Liver (tissue), 9 donors: ENCODE measurements around the gene SLC6A7. TPM values are rescaled to one million over a fixed set of nuclear protein-coding genes. Genes with fewer than 3 reads are reported as not detected.

Source experiments
- DNase-seq: peaks from one replicate; pipeline ENCODE4 v3.0.0-alpha.2; 2017; ENCODE audit warnings: low spot score
- H3K27ac ChIP-seq, 2 donors: one replicate each; pipeline ENCODE4 v1.7.0; 2013; ENCODE audit warnings: inconsistent platforms in 2 of 2, low read length in 2 of 2, control low read depth in 1 of 2, low read depth in 1 of 2, mild to moderate bottlenecking in 1 of 2
- H3K27me3 ChIP-seq, 4 donors: one replicate each; pipeline versions ENCODE4 v1.6.1 to v1.7.0; 2013; ENCODE audit warnings: low read length in 3 of 4, inconsistent platforms in 1 of 4, mild to moderate bottlenecking in 1 of 4, moderate library complexity in 1 of 4; ENCODE audit not compliant: control insufficient read depth in 4 of 4, insufficient read depth in 4 of 4
- H3K36me3 ChIP-seq, 4 donors: one replicate each; pipeline versions ENCODE4 v1.6.1 to v1.7.0; 2013; ENCODE audit warnings: low read length in 3 of 4, mild to moderate bottlenecking in 3 of 4, low read depth in 1 of 4, moderate library complexity in 1 of 4; ENCODE audit not compliant: control insufficient read depth in 4 of 4, insufficient read depth in 3 of 4
- H3K4me1 ChIP-seq, 4 donors: one replicate each; pipeline versions ENCODE4 v1.6.1 to v1.7.0; 2013; ENCODE audit warnings: low read length in 3 of 4, mild to moderate bottlenecking in 3 of 4, moderate library complexity in 1 of 4; ENCODE audit not compliant: control insufficient read depth in 4 of 4, insufficient read depth in 4 of 4
- H3K4me3 ChIP-seq, 3 donors: one replicate each; pipeline versions ENCODE4 v1.6.1 to v1.7.0; 2013; ENCODE audit warnings: low read length in 3 of 3, control low read depth in 1 of 3, low read depth in 1 of 3, mild to moderate bottlenecking in 1 of 3
- H3K9ac ChIP-seq, 2 donors: one replicate each; pipeline ENCODE4 v1.7.0; 2013; ENCODE audit warnings: low read length in 2 of 2, mild to moderate bottlenecking in 2 of 2, moderate library complexity in 2 of 2, control low read depth in 1 of 2, low read depth in 1 of 2
- H3K9me3 ChIP-seq, 4 donors: one replicate each; pipeline versions ENCODE4 v1.6.1 to v1.7.0; 2013; ENCODE audit warnings: low read length in 3 of 4; ENCODE audit not compliant: control insufficient read depth in 4 of 4
- EGR1 ChIP-seq, 2 donors: IDR thresholded peaks; 2 replicates each; pipeline ENCODE4 v1.6.1; 2016 to 2018; ENCODE audit warnings: antibody characterized with exemption in 2 of 2, low read depth in 2 of 2
- GABPA ChIP-seq, 2 donors: IDR thresholded peaks in 1 of 2; conservative IDR thresholded peaks in 1 of 2; 2 replicates each; pipeline ENCODE4 v1.6.1; 2016; ENCODE audit warnings: antibody characterized with exemption in 2 of 2, mild to moderate bottlenecking in 1 of 2, moderate library complexity in 1 of 2
- HNF4A ChIP-seq, 2 donors: conservative IDR thresholded peaks; 2 replicates each; pipeline ENCODE4 v1.6.1; 2016; ENCODE audit warnings: antibody characterized with exemption in 2 of 2, mild to moderate bottlenecking in 2 of 2
- JUND ChIP-seq, 2 donors: IDR thresholded peaks; 2 replicates each; pipeline ENCODE4 v1.6.1; 2016; ENCODE audit warnings: antibody characterized with exemption in 2 of 2
- SP1 ChIP-seq: IDR thresholded peaks from 2 replicates; pipeline ENCODE4 v1.6.1; 2018; ENCODE audit warnings: antibody characterized with exemption, mild to moderate bottlenecking
- TAF1 ChIP-seq: conservative IDR thresholded peaks from 2 replicates; pipeline ENCODE4 v1.6.1; 2016; ENCODE audit warnings: antibody characterized with exemption, mild to moderate bottlenecking
- WGBS: extraction: QIAGEN DNeasy Blood & Tissue Kit; methylation state at CpG from one replicate; pipeline ENCODE4 v1.1.7; 2013; 5-methylcytosine and 5-hydroxymethylcytosine counted together
- polyA plus RNA-seq, 2 donors: library from polyadenylated mRNA; stranded (reverse) in 1 of 2; unstranded in 1 of 2; fragments of 200-250 nt in 1 of 2; fragments of >200 nt in 1 of 2; fragmentation: Nextera tagmentation in 1 of 2; extraction: Ambion mirVana in 1 of 2; gene quantifications; one replicate each; pipeline versions ENCODE4 v1.2.1 to v1.2.3, GENCODE V29; 2013 to 2015
- total RNA-seq, 2 donors: library from RNA; depleted of rRNA; stranded (reverse); fragments of >200 nt; gene quantifications; one replicate each; pipeline ENCODE4 v1.2.3, GENCODE V29; 2014
- TF ChIP-seq, protein P1 (sequence below): fragments of 150-350 bp; IDR thresholded peaks from 2 replicates; pipeline ENCODE4 v1.5.1; 2017; ENCODE audit warnings: improper control_type of control experiment, low read depth, low read length; ENCODE audit not compliant: missing input control
- TF ChIP-seq, protein P2 (sequence below): IDR thresholded peaks from 2 replicates; pipeline ENCODE4 v1.6.1; 2016; ENCODE audit warnings: antibody characterized with exemption, mild to moderate bottlenecking
- TF ChIP-seq, protein P3 (sequence below): IDR thresholded peaks from 2 replicates; pipeline ENCODE4 v1.6.1; 2016; ENCODE audit warnings: antibody characterized with exemption
- donor health status: healthy.
- donor health status: healthy.
- donor health status: healthy.
- donor health status: healthy.
- donor health status: healthy.

The SLC6A7 gene
- total and polyA plus RNA-seq, 4 donors: not detected

DNA sequence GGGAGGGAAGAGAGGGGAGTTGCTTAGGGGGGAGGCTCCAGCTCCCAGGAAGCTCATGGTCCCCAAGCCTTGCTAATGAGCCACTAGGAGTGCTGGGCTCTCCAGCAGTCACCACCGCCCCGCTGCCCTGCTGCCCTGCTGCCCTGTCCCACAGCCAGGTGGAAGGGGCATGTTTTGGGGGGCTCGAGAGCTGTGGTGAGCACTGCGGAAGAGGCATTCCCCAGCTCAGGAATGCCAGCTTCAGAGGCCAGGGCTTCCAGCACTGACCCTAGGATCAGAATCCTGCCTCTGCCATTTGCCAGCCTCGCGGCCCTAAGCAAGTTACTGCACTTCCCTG, 16.9 kb downstream of the SLC6A7 start:
- 93% methylated on average over 6 of the region's 6 CpGs for WGBS
- Histone ChIP-seq H3K27ac (no peak overlapping the region), H3K36me3 (no peaks in the 10 kb centered on the region)

DNA sequence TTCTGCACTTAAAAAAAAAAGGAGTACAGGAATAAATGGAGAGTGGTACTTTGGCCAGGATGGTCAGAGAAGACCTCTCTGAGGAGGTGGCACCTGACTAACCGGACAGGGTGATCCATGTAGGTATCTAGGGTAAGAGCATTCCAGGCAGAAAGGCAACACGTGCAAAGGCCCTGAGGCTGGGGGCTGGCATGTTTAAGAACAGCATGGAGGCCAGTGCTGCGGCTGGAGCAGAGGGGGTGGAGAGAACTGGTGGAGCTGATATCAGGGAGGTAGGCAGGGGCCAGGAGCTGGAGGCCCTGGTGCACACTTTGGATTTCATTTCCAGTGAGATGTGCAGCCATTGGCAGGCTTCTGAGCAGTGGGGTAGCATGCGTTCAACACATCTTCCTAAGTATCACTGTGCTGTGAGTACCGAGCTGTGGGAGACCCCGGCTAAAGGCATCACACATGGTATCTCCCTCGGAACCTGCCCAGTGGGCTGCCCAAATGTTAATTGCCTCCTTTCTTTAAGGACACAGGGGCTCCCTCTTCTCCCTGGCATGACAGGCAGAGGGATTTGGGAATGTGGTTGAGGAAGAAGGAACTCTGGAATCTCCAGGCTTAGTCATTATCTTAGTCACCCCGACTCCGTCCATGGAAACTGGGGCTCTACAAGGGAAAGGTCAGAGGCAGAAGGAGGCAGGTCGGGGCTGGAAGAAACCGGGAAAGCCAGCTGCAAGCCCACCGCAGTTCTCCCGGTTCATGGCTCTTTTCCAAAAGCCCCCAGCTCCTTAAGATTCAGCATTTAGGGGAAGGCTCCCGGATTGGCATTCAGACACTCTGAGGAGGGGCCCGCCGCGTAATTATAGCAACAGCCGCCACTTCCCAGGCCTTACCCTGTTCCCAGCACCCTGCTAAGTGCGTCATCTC, 18.6 kb downstream of the SLC6A7 start:
- no peaks in the 10 kb centered on the region for H3K36me3 ChIP-seq
- WGBS: 78% methylated on average over 19 of the region's 19 CpGs
- no peak overlapping the region for H3K9ac ChIP-seq
- DNase-seq: no peak
- TF ChIP-seq GABPA (IDR thresholded peaks at IDR 0.05 in 1 of 2, conservative IDR thresholded peaks at IDR 0.05 in 1 of 2) (no peak), TAF1 (no peak), EGR1 (IDR thresholded peaks at IDR 0.05; ENCODE audit: low read depth in 2 of 2) (no peak)
- TF ChIP-seq, protein P1, sequence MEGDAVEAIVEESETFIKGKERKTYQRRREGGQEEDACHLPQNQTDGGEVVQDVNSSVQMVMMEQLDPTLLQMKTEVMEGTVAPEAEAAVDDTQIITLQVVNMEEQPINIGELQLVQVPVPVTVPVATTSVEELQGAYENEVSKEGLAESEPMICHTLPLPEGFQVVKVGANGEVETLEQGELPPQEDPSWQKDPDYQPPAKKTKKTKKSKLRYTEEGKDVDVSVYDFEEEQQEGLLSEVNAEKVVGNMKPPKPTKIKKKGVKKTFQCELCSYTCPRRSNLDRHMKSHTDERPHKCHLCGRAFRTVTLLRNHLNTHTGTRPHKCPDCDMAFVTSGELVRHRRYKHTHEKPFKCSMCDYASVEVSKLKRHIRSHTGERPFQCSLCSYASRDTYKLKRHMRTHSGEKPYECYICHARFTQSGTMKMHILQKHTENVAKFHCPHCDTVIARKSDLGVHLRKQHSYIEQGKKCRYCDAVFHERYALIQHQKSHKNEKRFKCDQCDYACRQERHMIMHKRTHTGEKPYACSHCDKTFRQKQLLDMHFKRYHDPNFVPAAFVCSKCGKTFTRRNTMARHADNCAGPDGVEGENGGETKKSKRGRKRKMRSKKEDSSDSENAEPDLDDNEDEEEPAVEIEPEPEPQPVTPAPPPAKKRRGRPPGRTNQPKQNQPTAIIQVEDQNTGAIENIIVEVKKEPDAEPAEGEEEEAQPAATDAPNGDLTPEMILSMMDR: no peak
- TF ChIP-seq, protein P2, sequence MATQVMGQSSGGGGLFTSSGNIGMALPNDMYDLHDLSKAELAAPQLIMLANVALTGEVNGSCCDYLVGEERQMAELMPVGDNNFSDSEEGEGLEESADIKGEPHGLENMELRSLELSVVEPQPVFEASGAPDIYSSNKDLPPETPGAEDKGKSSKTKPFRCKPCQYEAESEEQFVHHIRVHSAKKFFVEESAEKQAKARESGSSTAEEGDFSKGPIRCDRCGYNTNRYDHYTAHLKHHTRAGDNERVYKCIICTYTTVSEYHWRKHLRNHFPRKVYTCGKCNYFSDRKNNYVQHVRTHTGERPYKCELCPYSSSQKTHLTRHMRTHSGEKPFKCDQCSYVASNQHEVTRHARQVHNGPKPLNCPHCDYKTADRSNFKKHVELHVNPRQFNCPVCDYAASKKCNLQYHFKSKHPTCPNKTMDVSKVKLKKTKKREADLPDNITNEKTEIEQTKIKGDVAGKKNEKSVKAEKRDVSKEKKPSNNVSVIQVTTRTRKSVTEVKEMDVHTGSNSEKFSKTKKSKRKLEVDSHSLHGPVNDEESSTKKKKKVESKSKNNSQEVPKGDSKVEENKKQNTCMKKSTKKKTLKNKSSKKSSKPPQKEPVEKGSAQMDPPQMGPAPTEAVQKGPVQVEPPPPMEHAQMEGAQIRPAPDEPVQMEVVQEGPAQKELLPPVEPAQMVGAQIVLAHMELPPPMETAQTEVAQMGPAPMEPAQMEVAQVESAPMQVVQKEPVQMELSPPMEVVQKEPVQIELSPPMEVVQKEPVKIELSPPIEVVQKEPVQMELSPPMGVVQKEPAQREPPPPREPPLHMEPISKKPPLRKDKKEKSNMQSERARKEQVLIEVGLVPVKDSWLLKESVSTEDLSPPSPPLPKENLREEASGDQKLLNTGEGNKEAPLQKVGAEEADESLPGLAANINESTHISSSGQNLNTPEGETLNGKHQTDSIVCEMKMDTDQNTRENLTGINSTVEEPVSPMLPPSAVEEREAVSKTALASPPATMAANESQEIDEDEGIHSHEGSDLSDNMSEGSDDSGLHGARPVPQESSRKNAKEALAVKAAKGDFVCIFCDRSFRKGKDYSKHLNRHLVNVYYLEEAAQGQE: no peak
- no peaks in the 10 kb centered on the region for H3K4me1 ChIP-seq
- H3K27me3 ChIP-seq: no peaks in the 10 kb centered on the region
- peak overlapping the region in 1 of 2 donors; percentile 52 for H3K27ac ChIP-seq
- no peaks in the 10 kb centered on the region for H3K9me3 ChIP-seq
- H3K4me3 ChIP-seq: no peak overlapping the region

More for the DNA sequence above, 16.9 kb downstream of the SLC6A7 start:
- TF ChIP-seq GABPA (IDR thresholded peaks at IDR 0.05 in 1 of 2, conservative IDR thresholded peaks at IDR 0.05 in 1 of 2) (no peak), HNF4A (conservative IDR thresholded peaks at IDR 0.05) (no peak), JUND (IDR thresholded peaks at IDR 0.05) (no peak), SP1 (no peak)
- TF ChIP-seq, protein P1: no peak
- TF ChIP-seq, protein P3, sequence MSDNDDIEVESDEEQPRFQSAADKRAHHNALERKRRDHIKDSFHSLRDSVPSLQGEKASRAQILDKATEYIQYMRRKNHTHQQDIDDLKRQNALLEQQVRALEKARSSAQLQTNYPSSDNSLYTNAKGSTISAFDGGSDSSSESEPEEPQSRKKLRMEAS: no peak
- Histone ChIP-seq H3K9me3 (no peaks in the 10 kb centered on the region), H3K4me1 (no peaks in the 10 kb centered on the region), H3K9ac (no peak overlapping the region), H3K27me3 (no peaks in the 10 kb centered on the region), H3K4me3 (no peak overlapping the region)
- no peak for DNase-seq
